ENCODE results near the gene RNF223. TPM values are rescaled to one million over a fixed set of nuclear protein-coding genes. Genes with fewer than 3 reads are reported as not detected.

Gene RNF223
- total RNA-seq, 1 experiment from 2014 or later, result not detected

DNA sequence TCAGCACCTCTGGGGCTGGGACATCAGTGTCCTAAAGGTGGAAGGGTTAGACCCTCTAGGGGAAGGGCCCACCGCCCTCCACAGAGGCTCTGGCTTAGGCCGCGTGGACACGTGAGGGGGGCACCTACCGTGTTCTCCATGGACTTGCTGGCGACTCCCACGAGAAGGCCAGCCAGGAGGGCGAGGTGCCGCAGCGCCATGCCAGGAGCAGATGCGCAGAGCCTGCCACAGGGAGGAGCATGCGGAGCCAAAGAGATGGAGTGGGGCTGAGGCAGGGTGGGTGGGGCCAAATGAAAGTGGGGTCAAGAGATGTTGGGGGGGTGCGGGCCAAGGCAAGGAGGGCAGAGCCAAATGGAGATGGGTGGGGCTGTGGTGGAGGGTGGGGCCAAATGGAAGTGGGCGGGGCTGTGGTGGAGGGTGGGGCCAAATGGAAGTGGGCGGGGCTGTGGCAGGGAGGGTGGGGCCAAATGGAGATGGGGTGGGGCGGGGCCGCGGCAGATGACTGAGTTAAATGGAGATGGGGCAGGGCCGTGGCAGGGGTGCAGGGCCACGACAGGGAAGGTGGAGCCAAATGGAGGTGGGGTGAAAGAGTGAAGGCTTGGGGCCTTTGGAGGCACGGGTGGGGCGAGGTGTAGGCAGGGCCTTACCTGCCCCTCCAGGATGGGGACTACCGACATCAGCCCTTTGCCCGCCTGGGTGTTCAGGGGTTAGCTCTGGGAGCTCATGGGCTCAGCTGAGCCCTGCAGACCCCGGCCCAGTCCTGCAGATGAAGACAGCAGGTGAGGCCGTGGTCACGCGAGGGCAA, 17.4 kb upstream of the RNF223 start:
- peak; percentile 38 for DNase-seq
- Histone ChIP-seq H4K5ac (ENCODE audit: insufficient read length, low read depth, low read length) (no peak overlapping the region), H3K27me3 (ENCODE audit: insufficient read depth, low read length) (no peaks in the 10 kb centered on the region), H3K23ac (ENCODE audit: insufficient read length, low read depth, low read length) (no peak overlapping the region), H3K4me1 (ENCODE audit: insufficient read depth, low read length) (no peaks in the 10 kb centered on the region), H2BK5ac (ENCODE audit: insufficient read length, low read length) (no peak overlapping the region), H3K79me1 (ENCODE audit: insufficient read depth, low read depth, low read length, poor library complexity, severe bottlenecking) (no peaks in the 10 kb centered on the region), H2BK12ac (ENCODE audit: insufficient read length, low read depth, low read length) (no peak overlapping the region), H3K9me3 (ENCODE audit: control insufficient read depth, low read depth, low read length) (no peaks in the 10 kb centered on the region), H3K23me2 (ENCODE audit: insufficient read length, low read depth, low read length, poor library complexity, severe bottlenecking) (no peaks in the 10 kb centered on the region), H3K9ac (ENCODE audit: extremely low read depth, insufficient read length, low read length) (no peak overlapping the region), H2AK5ac (ENCODE audit: insufficient read length, low read length) (no peak overlapping the region), H3K27ac (ENCODE audit: insufficient read length, low read depth, low read length) (no peak overlapping the region), H3T11ph (ENCODE audit: low read length) (no peak overlapping the region), H2BK15ac (ENCODE audit: low read depth, low read length) (no peak overlapping the region), H3K14ac (ENCODE audit: insufficient read depth, low read length) (no peak overlapping the region), H4K8ac (replicated peaks; ENCODE audit: insufficient read length, low read depth, low read length) (no peak overlapping the region), H3K4me2 (ENCODE audit: insufficient read depth, insufficient read length, low read length) (no peak overlapping the region), H4K20me1 (ENCODE audit: control insufficient read depth, insufficient read depth, insufficient read length) (no peaks in the 10 kb centered on the region), H2BK120ac (ENCODE audit: low read depth, low read length, poor library complexity, severe bottlenecking) (no peak overlapping the region), H3K79me2 (ENCODE audit: insufficient read depth, low read length) (no peaks in the 10 kb centered on the region), H2AFZ (ENCODE audit: low read length) (no peak overlapping the region), H3K56ac (ENCODE audit: insufficient read length, low read depth, low read length) (no peak overlapping the region), H2BK20ac (ENCODE audit: low read depth, low read length, poor library complexity, severe bottlenecking) (no peak overlapping the region), H4K91ac (ENCODE audit: insufficient read length, low read depth, low read length) (no peak overlapping the region), H3K18ac (ENCODE audit: insufficient read length, low read depth, low read length) (no peak overlapping the region), H3K4ac (ENCODE audit: low read depth, low read length) (no peak overlapping the region)
- Mint-ChIP-seq H3K27ac (no peak overlapping the region), H3K4me1 (no peaks in the 10 kb centered on the region), H3K36me3 (ENCODE audit: insufficient read depth in 1 of 3, low read depth in 3 of 3) (peaks cover 0 to 21% (median 0%) of the 10 kb centered on the region in 3 experiments; a peak in 3 of 7 replicates), H3K4me3 (no peak overlapping the region), H3K9me3 (peaks cover 6 to 20% of the 10 kb centered on the region in 2 experiments; a peak in 3 of 5 replicates), H3K27me3 (ENCODE audit: low read depth) (peaks cover 8% of the 10 kb centered on the region)
- no peak for TF ChIP-seq CTCF (conservative IDR thresholded peaks at IDR 0.05)
- no CpG with 5 or more reads among the region's 28 CpGs for WGBS (ENCODE audit: extremely low coverage, insufficient read length, low lambda C conversion rate)
